Endothelial cell of umbilical vein (primary cell): ENCODE data around the gene XIST. TPM values are rescaled to one million over a fixed set of nuclear protein-coding genes. Genes with fewer than 3 reads are reported as not detected.

Experiments used
- BruUV-seq: library from RNA; stranded (reverse); fragments of 400-500 nt; replicated peaks from 2 replicates; lab custom pipeline; 2021; lab: Mats Ljungman, UMichigan
- CTCF ChIA-PET: fragments of 300-600, 350-600 bp; sonication (Branson Sonifier 250); formaldehyde crosslinking; loops from one replicate; lab custom pipeline; 2021; ENCODE audit warnings: antibody characterized with exemption, inconsistent platforms; lab: Charles Lee
- POLR2A ChIA-PET: fragments of 300-600, 350-600 bp; sonication (Branson Sonifier 250); formaldehyde crosslinking; loops from one replicate; lab custom pipeline; 2021; ENCODE audit warnings: antibody characterized with exemption, inconsistent platforms; lab: Charles Lee
- DNase-seq: peaks from one replicate; pipeline ENCODE4 v3.0.0-alpha.2; 2011; ENCODE audit warnings: low read depth, low spot score
- FAIRE-seq: peaks from 2 replicates; lab custom pipeline; 2011; peaks lifted over from hg19 to GRCh38; lab: Jason Lieb, UNC
- H2AFZ ChIP-seq: 2 replicates; pipeline ENCODE4 v1.6.0; 2012; ENCODE audit warnings: low read depth, low read length, control low read depth, inconsistent platforms
- H3K27ac ChIP-seq: 2 replicates; pipeline ENCODE4 v1.5.1; 2011; ENCODE audit warnings: low read depth, mild to moderate bottlenecking, control low read depth, low read length, moderate library complexity; ENCODE audit not compliant: insufficient read depth
- H3K27me3 ChIP-seq, 2 experiments: 2 replicates each; pipeline versions ENCODE4 v1.6.0 to v1.6.1; 2011; ENCODE audit warnings: low read length in 2 of 2, mixed read lengths in 1 of 2; ENCODE audit not compliant: control insufficient read depth in 2 of 2, insufficient read depth in 2 of 2
- H3K36me3 ChIP-seq, 2 experiments: 2 replicates in 1 of 2; 3 replicates in 1 of 2; pipeline ENCODE4 v1.5.1; 2011; ENCODE audit warnings: low read length in 2 of 2, mild to moderate bottlenecking in 1 of 2, moderate library complexity in 1 of 2; ENCODE audit not compliant: control insufficient read depth in 2 of 2, insufficient read depth in 2 of 2; ENCODE audit errors: extremely low read depth in 1 of 2
- H3K4me1 ChIP-seq: 3 replicates; pipeline ENCODE4 v1.5.1; 2011; ENCODE audit warnings: mild to moderate bottlenecking, low read length; ENCODE audit not compliant: control insufficient read depth, insufficient read depth; ENCODE audit errors: extremely low read depth
- H3K4me2 ChIP-seq: 2 replicates; pipeline ENCODE4 v1.6.1; 2011; ENCODE audit warnings: low read length, control low read depth, mixed read lengths; ENCODE audit not compliant: insufficient read depth
- H3K4me3 ChIP-seq, 3 experiments: fragments of 200-600 bp in 1 of 3; sonication (generic), shearing (Covaris generic) in 1 of 3; replicated peaks in 1 of 3; 2 replicates each; pipeline ENCODE4 v1.5.1; 2011 to 2016; ENCODE audit warnings: control low read depth in 3 of 3, low read length in 3 of 3, mild to moderate bottlenecking in 2 of 3, inconsistent platforms in 1 of 3, low read depth in 1 of 3, moderate library complexity in 1 of 3; ENCODE audit not compliant: insufficient read depth in 1 of 3
- H3K79me2 ChIP-seq: 2 replicates; pipeline ENCODE4 v1.6.0; 2012; ENCODE audit warnings: low read length, inconsistent platforms; ENCODE audit not compliant: control insufficient read depth, insufficient read depth
- H3K9ac ChIP-seq: replicated peaks from 2 replicates; pipeline ENCODE3; 2011; ENCODE audit warnings: low read length, control low read depth; ENCODE audit not compliant: insufficient read depth; ENCODE audit errors: extremely low read depth
- H3K9me1 ChIP-seq: replicated peaks from 3 replicates; pipeline ENCODE4 v1.6.0; 2011; ENCODE audit warnings: mild to moderate bottlenecking, low read length; ENCODE audit not compliant: control insufficient read depth, insufficient read depth; ENCODE audit errors: extremely low read depth
- H3K9me3 ChIP-seq: replicated peaks from 2 replicates; pipeline ENCODE4 v1.5.1; 2012; ENCODE audit warnings: low read length, inconsistent platforms; ENCODE audit not compliant: control insufficient read depth, insufficient read depth
- H4K20me1 ChIP-seq: replicated peaks from 2 replicates; pipeline ENCODE3; 2011; ENCODE audit warnings: mild to moderate bottlenecking, low read length; ENCODE audit not compliant: control insufficient read depth, insufficient read depth; ENCODE audit errors: extremely low read depth
- EZH2 ChIP-seq: IDR thresholded peaks from 2 replicates; pipeline ENCODE4 v1.6.1; 2012; ENCODE audit warnings: borderline replicate concordance, low read depth, mild to moderate bottlenecking, moderate library complexity, low read length, inconsistent platforms; ENCODE audit not compliant: severe bottlenecking
- FOS ChIP-seq: IDR thresholded peaks from 2 replicates; pipeline ENCODE4 v1.6.1; 2011; ENCODE audit warnings: mild to moderate bottlenecking, low read length, moderate library complexity, borderline replicate concordance; ENCODE audit not compliant: insufficient read depth
- GATA2 ChIP-seq: IDR thresholded peaks from 2 replicates; pipeline ENCODE4 v1.7.0; 2011; ENCODE audit warnings: low read depth, mild to moderate bottlenecking, moderate library complexity, mixed read lengths, low read length; ENCODE audit not compliant: insufficient read length, insufficient read depth
- JUN ChIP-seq: IDR thresholded peaks from 2 replicates; pipeline ENCODE4 v1.6.1; 2011; ENCODE audit warnings: borderline replicate concordance, low read depth; ENCODE audit not compliant: insufficient read length, insufficient read depth
- MYC ChIP-seq: IDR thresholded peaks from one replicate; pipeline ENCODE4 v1.6.1; 2011; ENCODE audit warnings: mild to moderate bottlenecking, low read depth, low read length
- POLR2A ChIP-seq: IDR thresholded peaks from 2 replicates; pipeline ENCODE4 v1.6.1; 2012; ENCODE audit warnings: low read depth, mild to moderate bottlenecking, control low read depth, low read length
- POLR2AphosphoS5 ChIP-seq: IDR thresholded peaks from 2 replicates; pipeline ENCODE4 v1.6.1; 2012; ENCODE audit warnings: low read depth, mild to moderate bottlenecking, control low read depth, low read length, moderate library complexity; ENCODE audit not compliant: insufficient read depth
- dilution Hi-C: fragments of 300-500 bp; cut with MboI; formaldehyde crosslinking; loops from one replicate; pipeline ENCODE4 v1.15.0; 2019; ENCODE audit warnings: low sequenced_read_pairs; ENCODE audit not compliant: extremely low pct_ligation_motif_present
- intact Hi-C: fragments of 100-400 bp; cut with micrococcal nuclease; formaldehyde crosslinking; loops from one replicate; pipeline ENCODE4 v1.10.0; 2022
- polyA plus RNA-seq, 4 experiments: library from polyadenylated mRNA; depleted of rRNA in 3 of 4; stranded (reverse) in 3 of 4; unstranded in 1 of 4; fragments of >200 nt; gene quantifications; 2 replicates each; pipeline versions ENCODE4 v1.2.1 to v1.2.3, GENCODE V29; 2011 to 2012; ENCODE audit warnings: missing spikeins in 1 of 4
- total RNA-seq: library from RNA; stranded (reverse); gene quantifications from 2 replicates; pipeline ENCODE4 v1.2.3, GENCODE V29; 2021
- TF ChIP-seq, protein P1 (sequence below): IDR thresholded peaks from 2 replicates; pipeline ENCODE4 v1.6.1; 2011; ENCODE audit not compliant: insufficient read depth, insufficient read length
- TF ChIP-seq, protein P2 (sequence below), 2 donors: IDR thresholded peaks; 1 replicate in 1 of 2; 2 replicates in 1 of 2; pipeline ENCODE4 v1.5.1; 2011; ENCODE audit warnings: low read length in 2 of 2, mild to moderate bottlenecking in 2 of 2, moderate library complexity in 2 of 2, control low read depth in 1 of 2, inconsistent platforms in 1 of 2, low read depth in 1 of 2; ENCODE audit not compliant: insufficient read depth in 1 of 2; ENCODE audit errors: extremely low read depth in 1 of 2

XIST gene
- total and polyA plus RNA-seq, 2 donors (not counting 3 experiments of a cell fraction or from before 2014, with no cell fraction given): 0.03 to 0.07 TPM

DNA sequence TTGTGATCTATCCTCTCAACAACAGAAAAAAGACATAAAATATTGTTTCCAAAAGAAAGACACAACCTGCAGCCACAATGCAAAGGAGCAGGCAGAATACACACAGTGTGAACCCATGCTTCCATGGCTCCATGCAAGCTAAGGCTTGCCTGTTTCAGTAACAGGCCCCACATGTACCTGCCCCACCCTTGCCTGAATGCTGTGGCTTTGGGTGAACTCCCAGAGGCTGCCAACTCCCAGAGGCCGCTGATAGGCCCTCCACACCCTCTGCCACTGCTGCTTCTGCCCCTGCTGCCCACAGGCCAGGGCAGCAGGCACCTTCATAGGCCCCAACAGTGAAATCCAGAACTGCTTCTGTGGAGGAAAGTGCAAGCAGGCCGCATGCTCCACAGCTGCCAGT lies 24.4 kb upstream of the XIST start:
- dilution Hi-C loops (no loop called here), intact Hi-C loops (no loop called here)
- Histone ChIP-seq H3K4me2 (no peak overlapping the region), H3K27ac (no peak overlapping the region), H3K79me2 (no peaks in the 10 kb centered on the region), H4K20me1 (no peaks in the 10 kb centered on the region), H3K27me3 (no peaks in the 10 kb centered on the region), H3K4me1 (no peaks in the 10 kb centered on the region), H3K36me3 (no peaks in the 10 kb centered on the region), H2AFZ (no peak overlapping the region), H3K4me3 (no peak overlapping the region), H3K9ac (no peak overlapping the region), H3K9me3 (no peaks in the 10 kb centered on the region), H3K9me1 (no peaks in the 10 kb centered on the region)
- FAIRE-seq: no peak
- ChIA-PET CTCF (no interaction called here), POLR2A (no interaction called here)
- DNase-seq: no peak
- TF ChIP-seq MYC: no peak
- TF ChIP-seq POLR2AphosphoS5: no peak
- no peak for TF ChIP-seq EZH2
- no peak for TF ChIP-seq JUN
- no peak for TF ChIP-seq POLR2A
- TF ChIP-seq, protein P1, sequence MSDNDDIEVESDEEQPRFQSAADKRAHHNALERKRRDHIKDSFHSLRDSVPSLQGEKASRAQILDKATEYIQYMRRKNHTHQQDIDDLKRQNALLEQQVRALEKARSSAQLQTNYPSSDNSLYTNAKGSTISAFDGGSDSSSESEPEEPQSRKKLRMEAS: no peak
- no peak for TF ChIP-seq GATA2
- no peak for TF ChIP-seq FOS
- TF ChIP-seq, protein P2, sequence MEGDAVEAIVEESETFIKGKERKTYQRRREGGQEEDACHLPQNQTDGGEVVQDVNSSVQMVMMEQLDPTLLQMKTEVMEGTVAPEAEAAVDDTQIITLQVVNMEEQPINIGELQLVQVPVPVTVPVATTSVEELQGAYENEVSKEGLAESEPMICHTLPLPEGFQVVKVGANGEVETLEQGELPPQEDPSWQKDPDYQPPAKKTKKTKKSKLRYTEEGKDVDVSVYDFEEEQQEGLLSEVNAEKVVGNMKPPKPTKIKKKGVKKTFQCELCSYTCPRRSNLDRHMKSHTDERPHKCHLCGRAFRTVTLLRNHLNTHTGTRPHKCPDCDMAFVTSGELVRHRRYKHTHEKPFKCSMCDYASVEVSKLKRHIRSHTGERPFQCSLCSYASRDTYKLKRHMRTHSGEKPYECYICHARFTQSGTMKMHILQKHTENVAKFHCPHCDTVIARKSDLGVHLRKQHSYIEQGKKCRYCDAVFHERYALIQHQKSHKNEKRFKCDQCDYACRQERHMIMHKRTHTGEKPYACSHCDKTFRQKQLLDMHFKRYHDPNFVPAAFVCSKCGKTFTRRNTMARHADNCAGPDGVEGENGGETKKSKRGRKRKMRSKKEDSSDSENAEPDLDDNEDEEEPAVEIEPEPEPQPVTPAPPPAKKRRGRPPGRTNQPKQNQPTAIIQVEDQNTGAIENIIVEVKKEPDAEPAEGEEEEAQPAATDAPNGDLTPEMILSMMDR (IDR thresholded peaks at IDR 0.05; ENCODE audit: extremely low read depth in 1 of 2, insufficient read depth in 1 of 2, low read depth in 1 of 2, low read length in 2 of 2): no peak
- BruUV-seq: no TSS peak
